ENCODE results near the gene ARNT2.

GRCh38 chr15:80565398-80565797 is 161.2 kb downstream of the ARNT2 start:
- TF ChIP-seq GATA2 (IDR thresholded peaks at IDR 0.05; ENCODE audit: low read depth, low read length) (no peak), GATA3 (IDR thresholded peaks at IDR 0.05; ENCODE audit: low read depth, low read length) (no peak)
